HepG2 (cell line): ENCODE results near the gene BICRA. TPM values are rescaled to one million over a fixed set of nuclear protein-coding genes. Genes with fewer than 3 reads are reported as not detected.

Experiments
- IKZF4 ChIP-seq: sonication (generic); formaldehyde crosslinking; IDR thresholded peaks from 2 replicates; pipeline ENCODE4 v1.5.1; 2020; ENCODE audit warnings: borderline replicate concordance, mild to moderate bottlenecking, low read depth, missing genetic modification reagents; ENCODE audit errors: not compliant biosample characterization
- KIAA2018 ChIP-seq: sonication (generic); formaldehyde crosslinking; IDR thresholded peaks from 2 replicates; pipeline ENCODE4 v1.5.0; 2020; ENCODE audit warnings: mild to moderate bottlenecking, missing genetic modification reagents, borderline replicate concordance
- KLF11 ChIP-seq: IDR thresholded peaks from 2 replicates; pipeline ENCODE4 v1.6.1; 2016; ENCODE audit warnings: missing compliant biosample characterization
- MAFK ChIP-seq, 2 experiments: IDR thresholded peaks in 1 of 2; conservative IDR thresholded peaks in 1 of 2; 2 replicates each; pipeline ENCODE4 v1.6.1; 2011; ENCODE audit warnings: improper control_type of control experiment in 2 of 2, low read length in 2 of 2
- MYC ChIP-seq: sonication (generic); formaldehyde crosslinking; IDR thresholded peaks from 2 replicates; pipeline ENCODE4 v1.9.0; 2021; ENCODE audit warnings: missing genetic modification reagents, borderline replicate concordance
- NCOA2 ChIP-seq: sonication (generic); formaldehyde crosslinking; IDR thresholded peaks from 2 replicates; pipeline ENCODE4 v1.8.0; 2022; ENCODE audit warnings: inconsistent platforms
- PHF20 ChIP-seq: sonication (generic); formaldehyde crosslinking; IDR thresholded peaks from 2 replicates; pipeline ENCODE4 v1.5.0; 2020; ENCODE audit warnings: mild to moderate bottlenecking, missing genetic modification reagents
- U2AF1 ChIP-seq: fragments of 200-400 bp; formaldehyde crosslinking; optimal IDR thresholded peaks from 2 replicates; pipeline ENCODE3; 2017; ENCODE audit warnings: mild to moderate bottlenecking, low read depth, low read length
- ZBTB1 ChIP-seq: sonication (generic); formaldehyde crosslinking; IDR thresholded peaks from 2 replicates; pipeline ENCODE4 v1.4.0; 2020; ENCODE audit warnings: missing genetic modification reagents, borderline replicate concordance
- ZBTB44 ChIP-seq: sonication (generic); formaldehyde crosslinking; IDR thresholded peaks from 2 replicates; pipeline ENCODE4 v1.4.0; 2020; ENCODE audit warnings: missing genetic modification reagents
- ZFP90 ChIP-seq: sonication (generic); formaldehyde crosslinking; IDR thresholded peaks from 2 replicates; pipeline ENCODE4 v1.8.0; 2022; ENCODE audit warnings: missing genetic modification reagents, mild to moderate bottlenecking, inconsistent platforms, borderline replicate concordance
- ZNF253 ChIP-seq: sonication (generic); formaldehyde crosslinking; IDR thresholded peaks from 2 replicates; pipeline ENCODE4 v1.8.0; 2022; ENCODE audit warnings: mild to moderate bottlenecking, missing genetic modification reagents, borderline replicate concordance
- ZUFSP ChIP-seq: sonication (generic); formaldehyde crosslinking; IDR thresholded peaks from 2 replicates; pipeline ENCODE4 v1.9.0; 2021; ENCODE audit warnings: missing genetic modification reagents, mild to moderate bottlenecking, borderline replicate concordance
- polyA plus RNA-seq, 8 experiments: library from polyadenylated mRNA; depleted of rRNA in 3 of 8; stranded (reverse) in 7 of 8; unstranded in 1 of 8; fragments of >200 nt; fragmentation: Illumina TruSeq in 4 of 8; extraction: Trizol in 4 of 8; gene quantifications; 2 replicates each; pipeline versions ENCODE4 v1.2.1 to v1.2.3, GENCODE V29; 2011 to 2016; ENCODE audit warnings: low read depth in 4 of 8, missing spikeins in 1 of 8, mixed read lengths in 1 of 8; ENCODE audit not compliant: insufficient read depth in 1 of 8
- total RNA-seq, 5 experiments: library from RNA; depleted of rRNA; stranded (reverse); fragments of >200 nt; fragmentation: Illumina TruSeq; extraction: Trizol; gene quantifications; 2 replicates each; pipeline ENCODE4 v1.2.3, GENCODE V29; 2016; ENCODE audit warnings: low read depth in 1 of 5

Gene BICRA
- total and polyA plus RNA-seq, 2 of the 13 experiments (the other 11 are each of a cell fraction or from before 2014, with no cell fraction given), result 0.55 to 0.71 TPM

GRCh38 chr19:47609906-47610894, 1.3 kb downstream of the BICRA start (continued):
- no peak for TF ChIP-seq IKZF4
- TF ChIP-seq ZNF253 (CRISPR knock-in tag), result no peak
- no peak for TF ChIP-seq MAFK (conservative IDR thresholded peaks at IDR 0.05 in 1 of 2, IDR thresholded peaks at IDR 0.05 in 1 of 2; ENCODE audit: low read length in 2 of 2)
- TF ChIP-seq ZUFSP (CRISPR knock-in tag), result no peak
- TF ChIP-seq MYC (CRISPR knock-in tag), result peak; percentile 28; the same call in 1 of the 2 replicates
- TF ChIP-seq NCOA2, result no peak
- no peak for TF ChIP-seq PHF20 (CRISPR knock-in tag)
- TF ChIP-seq ZFP90 (CRISPR knock-in tag), result no peak; the same call in 1 of the 2 replicates
- no peak for TF ChIP-seq KIAA2018
- TF ChIP-seq U2AF1, result no peak
- TF ChIP-seq ZBTB1, result no peak
- TF ChIP-seq ZBTB44 (CRISPR knock-in tag), result no peak
- no peak for TF ChIP-seq KLF11 (CRISPR knock-in tag)
